ENCODE data around the gene PARD6A.
A peak's percentile ranks its signal among the peaks of the same experiment; 100 is the strongest.

The PARD6A gene

GRCh38 chr16:67660564-67661028 is at the start of gene PARD6A:
Gene PARD6A (plus strand): TSS chr16:67660960. CDS start chr16:67661039, 79 bp downstream.
- peak; percentile 94 to 96 (median 95) for DNase-seq (ENCODE audit: low read depth in 3 of 3)

- no peak for DNase-seq (ENCODE audit: low read depth in 3 of 3)
Measured at GRCh38 chr16:67613808-67614207, 47.0 kb upstream of the PARD6A start.

- no peak for DNase-seq (ENCODE audit: low read depth in 3 of 3)
Measured at GRCh38 chr16:67628216-67628615, 32.5 kb upstream of the PARD6A start.

GRCh38 chr16:67632415-67633172 is 28.2 kb upstream of the PARD6A start:
- DNase-seq (ENCODE audit: low read depth in 3 of 3): no peak

- no peak for DNase-seq (ENCODE audit: low read depth in 3 of 3)
Measured at GRCh38 chr16:67636713-67637112, 24.0 kb upstream of the PARD6A start.

- no peak for DNase-seq (ENCODE audit: low read depth in 3 of 3)
Measured at GRCh38 chr16:67637625-67638024, 23.1 kb upstream of the PARD6A start.

GRCh38 chr16:67641779-67642708 is 18.7 kb upstream of the PARD6A start:
- no peak for DNase-seq (ENCODE audit: low read depth in 3 of 3)

- no peak for DNase-seq (ENCODE audit: low read depth in 3 of 3)
Measured at GRCh38 chr16:67644038-67644437, 16.7 kb upstream of the PARD6A start.

GRCh38 chr16:67645397-67646121 is 15.2 kb upstream of the PARD6A start:
- no peak for DNase-seq (ENCODE audit: low read depth in 3 of 3)

- DNase-seq (ENCODE audit: low read depth in 3 of 3): no peak
Measured at GRCh38 chr16:67647111-67647651, 13.6 kb upstream of the PARD6A start.

- no peak for DNase-seq (ENCODE audit: low read depth in 3 of 3)
Measured at GRCh38 chr16:67647681-67648080, 13.1 kb upstream of the PARD6A start.

GRCh38 chr16:67648088-67648763 is 12.5 kb upstream of the PARD6A start:
- DNase-seq (ENCODE audit: low read depth in 3 of 3): no peak

- DNase-seq (ENCODE audit: low read depth in 3 of 3): no peak
Measured at GRCh38 chr16:67648764-67649407, 11.9 kb upstream of the PARD6A start.

- DNase-seq (ENCODE audit: low read depth in 3 of 3): no peak
Measured at GRCh38 chr16:67649494-67649931, 11.2 kb upstream of the PARD6A start.

GRCh38 chr16:67650023-67650422 is 10.7 kb upstream of the PARD6A start:
- no peak for DNase-seq (ENCODE audit: low read depth in 3 of 3)

GRCh38 chr16:67651039-67651438 is 9.7 kb upstream of the PARD6A start:
- DNase-seq (ENCODE audit: low read depth in 3 of 3): no peak

GRCh38 chr16:67651847-67652246 is 8.9 kb upstream of the PARD6A start:
- no peak for DNase-seq (ENCODE audit: low read depth in 3 of 3)

- DNase-seq (ENCODE audit: low read depth in 3 of 3): no peak
Measured at GRCh38 chr16:67652578-67653127, 8.1 kb upstream of the PARD6A start.

GRCh38 chr16:67653128-67653788 is 7.5 kb upstream of the PARD6A start:
- no peak for DNase-seq (ENCODE audit: low read depth in 3 of 3)
